HepG2 (cell line): Measurements from ENCODE around the gene RPS19. TPM values are rescaled to one million over a fixed set of nuclear protein-coding genes. Genes with fewer than 3 reads are reported as not detected.

Experiments used
- CBX5 ChIP-seq: sonication (generic); formaldehyde crosslinking; IDR thresholded peaks from 2 replicates; pipeline ENCODE4 v1.4.0; 2020; ENCODE audit warnings: missing genetic modification reagents, borderline replicate concordance
- CREBL2 ChIP-seq: sonication (generic); formaldehyde crosslinking; IDR thresholded peaks from 2 replicates; pipeline ENCODE4 v1.8.1; 2023; ENCODE audit warnings: missing genetic modification reagents, mild to moderate bottlenecking, borderline replicate concordance
- FOSL1 ChIP-seq: sonication (generic); formaldehyde crosslinking; IDR thresholded peaks from 2 replicates; pipeline ENCODE4 v1.9.0; 2021; ENCODE audit warnings: missing genetic modification reagents, borderline replicate concordance
- FOXK1 ChIP-seq: sonication (generic); formaldehyde crosslinking; IDR thresholded peaks from 2 replicates; pipeline ENCODE4 v1.4.0; 2020; ENCODE audit warnings: low read depth, missing genetic modification reagents, borderline replicate concordance
- FOXO1 ChIP-seq: sonication (generic); formaldehyde crosslinking; IDR thresholded peaks from 2 replicates; pipeline ENCODE4 v1.4.0; 2020; ENCODE audit warnings: missing genetic modification reagents
- GMEB1 ChIP-seq: sonication (generic); formaldehyde crosslinking; IDR thresholded peaks from 2 replicates; pipeline ENCODE4 v1.5.1; 2020; ENCODE audit warnings: missing genetic modification reagents, mild to moderate bottlenecking, borderline replicate concordance
- GRHL1 ChIP-seq: sonication (generic); formaldehyde crosslinking; conservative IDR thresholded peaks from 2 replicates; pipeline ENCODE4 v1.8.0; 2022; ENCODE audit warnings: missing genetic modification reagents
- ISL2 ChIP-seq: sonication (generic); formaldehyde crosslinking; IDR thresholded peaks from 2 replicates; pipeline ENCODE4 v1.5.0; 2020; ENCODE audit warnings: missing genetic modification reagents
- NONO ChIP-seq, 2 experiments: fragments of 450-650 bp in 1 of 2; sonication (generic) in 1 of 2; formaldehyde crosslinking in 1 of 2; IDR thresholded peaks in 1 of 2; conservative IDR thresholded peaks in 1 of 2; 2 replicates each; pipeline versions ENCODE4 v1.6.1 to v1.8.0; 2017 to 2022; ENCODE audit warnings: mild to moderate bottlenecking in 1 of 2, missing genetic modification reagents in 1 of 2, moderate library complexity in 1 of 2
- NRL ChIP-seq: sonication (generic); formaldehyde crosslinking; IDR thresholded peaks from 2 replicates; pipeline ENCODE4 v1.5.0; 2020; ENCODE audit warnings: missing genetic modification reagents, mild to moderate bottlenecking, moderate library complexity, borderline replicate concordance
- POLR2G ChIP-seq: fragments of 200-400 bp; formaldehyde crosslinking; IDR thresholded peaks from 2 replicates; pipeline ENCODE4 v1.6.1; 2018; ENCODE audit warnings: mild to moderate bottlenecking, low read depth, low read length, moderate library complexity
- PTBP1 ChIP-seq: fragments of 200-400 bp; formaldehyde crosslinking; IDR thresholded peaks from 2 replicates; pipeline ENCODE4 v1.6.1; 2018; ENCODE audit warnings: low read length, low read depth; ENCODE audit not compliant: poor library complexity, severe bottlenecking
- SALL2 ChIP-seq: sonication (generic); formaldehyde crosslinking; IDR thresholded peaks from 2 replicates; pipeline ENCODE4 v1.8.1; 2023; ENCODE audit warnings: mild to moderate bottlenecking, missing genetic modification reagents, inconsistent platforms
- U2AF2 ChIP-seq: fragments of 200-400 bp; formaldehyde crosslinking; IDR thresholded peaks from 2 replicates; pipeline ENCODE4 v1.6.1; 2017; ENCODE audit warnings: low read depth, mild to moderate bottlenecking, low read length
- ZBTB7A ChIP-seq: sonication (generic); formaldehyde crosslinking; IDR thresholded peaks from 2 replicates; pipeline ENCODE4 v1.8.0; 2022; ENCODE audit warnings: mild to moderate bottlenecking, missing genetic modification reagents
- ZFP36 ChIP-seq: fragments of 150-350 bp; IDR thresholded peaks from 2 replicates; pipeline ENCODE4 v1.6.1; 2018; ENCODE audit warnings: borderline replicate concordance, low read length, low read depth; ENCODE audit not compliant: partially characterized antibody
- ZMYM3 ChIP-seq: sonication (generic); formaldehyde crosslinking; IDR thresholded peaks from 2 replicates; pipeline ENCODE4 v1.5.1; 2020; ENCODE audit warnings: mild to moderate bottlenecking, missing genetic modification reagents
- ZNF124 ChIP-seq: sonication (generic); formaldehyde crosslinking; IDR thresholded peaks from 2 replicates; pipeline ENCODE4 v1.4.0; 2020; ENCODE audit warnings: missing genetic modification reagents
- ZNF383 ChIP-seq: sonication (generic); formaldehyde crosslinking; IDR thresholded peaks from 2 replicates; pipeline ENCODE4 v1.4.0; 2020; ENCODE audit warnings: missing genetic modification reagents, mild to moderate bottlenecking, borderline replicate concordance
- ZNF503 ChIP-seq: sonication (generic); formaldehyde crosslinking; IDR thresholded peaks from 2 replicates; pipeline ENCODE4 v1.4.0; 2020; ENCODE audit warnings: missing genetic modification reagents
- ZNF589 ChIP-seq: sonication (generic); formaldehyde crosslinking; conservative IDR thresholded peaks from 2 replicates; pipeline ENCODE4 v1.8.0; 2022; ENCODE audit warnings: mild to moderate bottlenecking, moderate library complexity, missing genetic modification reagents
- ZNF720 ChIP-seq: sonication (generic); formaldehyde crosslinking; IDR thresholded peaks from 2 replicates; pipeline ENCODE4 v1.4.0; 2020; ENCODE audit warnings: missing genetic modification reagents
- ZNF746 ChIP-seq: sonication (generic); formaldehyde crosslinking; IDR thresholded peaks from 2 replicates; pipeline ENCODE4 v1.8.0; 2022; ENCODE audit warnings: mild to moderate bottlenecking, missing genetic modification reagents
- polyA plus RNA-seq, 8 experiments: library from polyadenylated mRNA; depleted of rRNA in 3 of 8; stranded (reverse) in 7 of 8; unstranded in 1 of 8; fragments of >200 nt; fragmentation: Illumina TruSeq in 4 of 8; extraction: Trizol in 4 of 8; gene quantifications; 2 replicates each; pipeline versions ENCODE4 v1.2.1 to v1.2.3, GENCODE V29; 2011 to 2016; ENCODE audit warnings: low read depth in 4 of 8, missing spikeins in 1 of 8, mixed read lengths in 1 of 8; ENCODE audit not compliant: insufficient read depth in 1 of 8
- total RNA-seq, 5 experiments: library from RNA; depleted of rRNA; stranded (reverse); fragments of >200 nt; fragmentation: Illumina TruSeq; extraction: Trizol; gene quantifications; 2 replicates each; pipeline ENCODE4 v1.2.3, GENCODE V29; 2016; ENCODE audit warnings: low read depth in 1 of 5

Gene RPS19
- total and polyA plus RNA-seq, 2 of the 13 experiments (the other 11 are each of a cell fraction or from before 2014, with no cell fraction given) = 1,983 to 4,758 TPM

GRCh38 chr19:41887711-41888382 lies 27.8 kb downstream of the RPS19 start (continued):
- peak; percentile 64; the same call in 1 of the 2 replicates for TF ChIP-seq GMEB1
- 0 out of 2 replicates have a peak, but pooled peaks have one; percentile 35 for TF ChIP-seq ZNF124 (CRISPR knock-in tag)
- TF ChIP-seq GRHL1 (CRISPR knock-in tag) = no peak
- TF ChIP-seq ZMYM3 (CRISPR knock-in tag) = peak; percentile 30; the same call in 1 of the 2 replicates
- 0 out of 2 replicates have a peak, but pooled peaks have one; percentile 20 for TF ChIP-seq U2AF2
- peak; percentile 68; the same call in 1 of the 2 replicates for TF ChIP-seq FOSL1 (CRISPR knock-in tag)
- no peak for TF ChIP-seq ZFP36
- peak; percentile 82; the same call in 1 of the 2 replicates for TF ChIP-seq CREBL2
- peak; percentile 74; the same call in 1 of the 2 replicates for TF ChIP-seq FOXK1
- TF ChIP-seq ZBTB7A (CRISPR knock-in tag) = peak; percentile 28; the same call in 1 of the 2 replicates
- TF ChIP-seq FOXO1 (CRISPR knock-in tag) = peak; percentile 89
- peak; percentile 53; the same call in 1 of the 2 replicates for TF ChIP-seq CBX5 (CRISPR knock-in tag)
- TF ChIP-seq ZNF589 (CRISPR knock-in tag) = no peak
- no peak for TF ChIP-seq NONO (IDR thresholded peaks at IDR 0.05)
- peak; percentile 86 for TF ChIP-seq NONO (CRISPR knock-in tag; conservative IDR thresholded peaks at IDR 0.05)
- TF ChIP-seq ZNF720 (CRISPR knock-in tag) = no peak
- TF ChIP-seq SALL2 = peak; percentile 58; the same call in 1 of the 2 replicates
- TF ChIP-seq ZNF503 (CRISPR knock-in tag) = peak; percentile 78; the same call in 1 of the 2 replicates
- TF ChIP-seq ZNF383 (CRISPR knock-in tag) = 0 out of 2 replicates have a peak, but pooled peaks have one; percentile 42
- peak; percentile 42; the same call in 1 of the 2 replicates for TF ChIP-seq NRL
- peak; percentile 99 for TF ChIP-seq ZNF746
- TF ChIP-seq PTBP1 = peak; percentile 65
- peak; percentile 77 for TF ChIP-seq ISL2 (CRISPR knock-in tag)
- peak; percentile 56; the same call in 1 of the 2 replicates for TF ChIP-seq POLR2G
